GM18517 (cell line): Measurements from ENCODE around the gene MYO18A.
"Not testable (repeated sequence)": the region's sequence is repeated elsewhere in the genome, so short reads cannot be mapped to it uniquely, and the experiment has no call there.

ENCODE experiments used
- ATAC-seq: cut with Tn5 transposase; IDR thresholded peaks from one replicate; pipeline ENCODE4 v1.9.1; 2021; ENCODE audit warnings: mild to moderate bottlenecking, moderate library complexity; ENCODE audit not compliant: unreplicated experiment

Gene MYO18A

GRCh38 chr17:29108823-29109476 lies 71.2 kb downstream of the MYO18A start:
- ATAC-seq, result no peak

- ATAC-seq, result no peak
Measured at GRCh38 chr17:29107933-29108822, 72.0 kb downstream of the MYO18A start.

- no peak for ATAC-seq
Measured at GRCh38 chr17:29107084-29107483, 73.1 kb downstream of the MYO18A start.

- no peak for ATAC-seq
Measured at GRCh38 chr17:29103341-29103740, 76.9 kb downstream of the MYO18A start.

GRCh38 chr17:29102741-29103181 lies 77.4 kb downstream of the MYO18A start:
- ATAC-seq, result no peak

- ATAC-seq, result no peak
Measured at GRCh38 chr17:29102046-29102445, 78.2 kb downstream of the MYO18A start.

GRCh38 chr17:29100296-29100695 lies 79.9 kb downstream of the MYO18A start:
- ATAC-seq, result no peak

- no peak for ATAC-seq
Measured at GRCh38 chr17:29099527-29099926, 80.7 kb downstream of the MYO18A start.

- no peak for ATAC-seq
Measured at GRCh38 chr17:29096094-29096493, 84.1 kb downstream of the MYO18A start.

GRCh38 chr17:29095439-29095838 lies 84.8 kb downstream of the MYO18A start:
- no peak for ATAC-seq

- ATAC-seq, result no peak
Measured at GRCh38 chr17:29094101-29094708, 86.0 kb downstream of the MYO18A start.

GRCh38 chr17:29093090-29093871 lies 86.9 kb downstream of the MYO18A start:
- no peak for ATAC-seq

- no peak for ATAC-seq
Measured at GRCh38 chr17:29091606-29092289, 88.5 kb downstream of the MYO18A start.

- no peak for ATAC-seq
Measured at GRCh38 chr17:29090750-29091605, 89.2 kb downstream of the MYO18A start.

- no peak for ATAC-seq
Measured at GRCh38 chr17:29090108-29090507, 90.1 kb downstream of the MYO18A start.

- ATAC-seq, result no peak
Measured at GRCh38 chr17:29089601-29090044, 90.6 kb downstream of the MYO18A start.

GRCh38 chr17:29088782-29089181 lies 91.4 kb downstream of the MYO18A start:
- ATAC-seq, result not testable (repeated sequence)

- no peak for ATAC-seq
Measured at GRCh38 chr17:29086628-29087332, 93.4 kb downstream of the MYO18A start.

GRCh38 chr17:29085223-29085622 lies 95.0 kb downstream of the MYO18A start:
- ATAC-seq, result no peak
